Gastroesophageal sphincter (tissue), 4 donors: ENCODE data around the gene TGFA. TPM values are rescaled to one million over a fixed set of nuclear protein-coding genes. Genes with fewer than 3 reads are reported as not detected.

ENCODE experiments used
- ATAC-seq: fragments of 150-250 bp; one replicate; pipeline ENCODE4 v1.9.1; 2016; ENCODE audit warnings: mild to moderate bottlenecking, moderate library complexity
- H3K27ac ChIP-seq, 4 donors: fragments of 200-600 bp; sonication (generic) in 3 of 4; 1 replicate in 3 of 4; 2 replicates in 1 of 4; pipeline ENCODE4 v1.5.1; 2016 to 2019
- H3K27me3 ChIP-seq: fragments of 200-600 bp; sonication (generic); one replicate; pipeline ENCODE4 v1.5.1; 2019
- H3K36me3 ChIP-seq, 2 donors: fragments of 200-600 bp; sonication (generic); one replicate each; pipeline ENCODE4 v1.5.1; 2019; ENCODE audit warnings: control low read depth in 1 of 2
- H3K4me1 ChIP-seq, 3 donors: fragments of 200-600 bp; sonication (generic); 1 replicate in 2 of 3; 2 replicates in 1 of 3; pipeline ENCODE4 v1.5.1; 2016 to 2019; ENCODE audit warnings: control low read depth in 2 of 3
- H3K4me3 ChIP-seq, 2 donors: fragments of 200-600 bp; sonication (generic); one replicate each; pipeline ENCODE4 v1.5.1; 2019; ENCODE audit warnings: mild to moderate bottlenecking in 1 of 2, moderate library complexity in 1 of 2
- H3K9me3 ChIP-seq, 3 donors: fragments of 200-600 bp; sonication (generic); one replicate each; pipeline ENCODE4 v1.5.1; 2017 to 2019; ENCODE audit warnings: control low read depth in 2 of 3
- EP300 ChIP-seq: sonication (generic); formaldehyde crosslinking; IDR thresholded peaks from one replicate; pipeline ENCODE4 v1.6.1; 2017; ENCODE audit warnings: antibody characterized with exemption, mild to moderate bottlenecking
- POLR2A ChIP-seq, 2 donors: fragments of 450-650 bp; IDR thresholded peaks; one replicate each; pipeline ENCODE4 v1.6.1; 2017; ENCODE audit warnings: antibody characterized with exemption in 2 of 2, mild to moderate bottlenecking in 2 of 2, moderate library complexity in 1 of 2
- POLR2AphosphoS5 ChIP-seq: sonication (generic); formaldehyde crosslinking; IDR thresholded peaks from one replicate; pipeline ENCODE4 v1.6.1; 2017; ENCODE audit warnings: antibody characterized with exemption
- WGBS, 2 donors: methylation state at CpG; one replicate each; pipeline ENCODE4 v1.1.5; 2018; ENCODE audit warnings: low coverage in 1 of 2; 5-methylcytosine and 5-hydroxymethylcytosine counted together
- total RNA-seq, 4 donors: library from RNA; depleted of rRNA; stranded (reverse); fragments of >200 nt; gene quantifications; one replicate each; pipeline ENCODE4 v1.1.0, GENCODE V29; 2016
- TF ChIP-seq, protein P1 (sequence below), 4 experiments: fragments of 200-600 bp in 2 of 4; fragments of 450-650 bp in 2 of 4; sonication (generic) in 1 of 4; IDR thresholded peaks; one replicate each; pipeline ENCODE4 v1.5.1; 2017 to 2019; ENCODE audit warnings: antibody characterized with exemption in 4 of 4, mild to moderate bottlenecking in 2 of 4, moderate library complexity in 2 of 4

TGFA gene
- total RNA-seq, 4 donors from 2014 or later, result 0.31 to 5.0 (median 1.6) TPM

DNA sequence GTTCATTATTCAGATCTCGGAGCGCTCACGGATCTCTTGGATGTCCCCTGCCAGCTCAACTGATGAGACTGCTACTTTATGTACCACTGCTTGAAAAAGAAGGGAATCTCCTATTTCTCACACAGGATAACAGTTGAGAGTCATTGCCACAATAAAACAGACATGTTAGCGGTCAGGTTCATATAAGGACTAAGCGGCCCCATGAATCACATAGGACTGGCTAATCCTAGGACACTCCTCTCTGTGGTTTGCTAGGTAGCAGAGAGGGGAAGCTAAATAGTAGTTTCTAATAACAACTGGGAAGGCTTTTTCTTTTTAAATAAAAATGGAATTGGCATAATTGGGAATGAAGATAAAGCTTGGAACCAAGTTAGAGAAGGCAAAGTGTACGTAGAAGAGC is 15.9 kb upstream of the TGFA start:
- H3K9me3 ChIP-seq, result no peaks in the 10 kb centered on the region
- H3K27me3 ChIP-seq, result peaks cover 22% of the 10 kb centered on the region
- 80 to 82% methylated on average over 1 to 6 of the region's 6 CpGs for WGBS, 2 donors
- ATAC-seq, result no peak
- no peak overlapping the region for H3K4me3 ChIP-seq
- no peaks in the 10 kb centered on the region for H3K36me3 ChIP-seq
- no peak overlapping the region for H3K27ac ChIP-seq
- H3K4me1 ChIP-seq, result no peaks in the 10 kb centered on the region
- TF ChIP-seq, protein P1, sequence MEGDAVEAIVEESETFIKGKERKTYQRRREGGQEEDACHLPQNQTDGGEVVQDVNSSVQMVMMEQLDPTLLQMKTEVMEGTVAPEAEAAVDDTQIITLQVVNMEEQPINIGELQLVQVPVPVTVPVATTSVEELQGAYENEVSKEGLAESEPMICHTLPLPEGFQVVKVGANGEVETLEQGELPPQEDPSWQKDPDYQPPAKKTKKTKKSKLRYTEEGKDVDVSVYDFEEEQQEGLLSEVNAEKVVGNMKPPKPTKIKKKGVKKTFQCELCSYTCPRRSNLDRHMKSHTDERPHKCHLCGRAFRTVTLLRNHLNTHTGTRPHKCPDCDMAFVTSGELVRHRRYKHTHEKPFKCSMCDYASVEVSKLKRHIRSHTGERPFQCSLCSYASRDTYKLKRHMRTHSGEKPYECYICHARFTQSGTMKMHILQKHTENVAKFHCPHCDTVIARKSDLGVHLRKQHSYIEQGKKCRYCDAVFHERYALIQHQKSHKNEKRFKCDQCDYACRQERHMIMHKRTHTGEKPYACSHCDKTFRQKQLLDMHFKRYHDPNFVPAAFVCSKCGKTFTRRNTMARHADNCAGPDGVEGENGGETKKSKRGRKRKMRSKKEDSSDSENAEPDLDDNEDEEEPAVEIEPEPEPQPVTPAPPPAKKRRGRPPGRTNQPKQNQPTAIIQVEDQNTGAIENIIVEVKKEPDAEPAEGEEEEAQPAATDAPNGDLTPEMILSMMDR (IDR thresholded peaks at IDR 0.05), result no peak
- TF ChIP-seq POLR2A (IDR thresholded peaks at IDR 0.05) (no peak), POLR2AphosphoS5 (no peak), EP300 (no peak)

DNA sequence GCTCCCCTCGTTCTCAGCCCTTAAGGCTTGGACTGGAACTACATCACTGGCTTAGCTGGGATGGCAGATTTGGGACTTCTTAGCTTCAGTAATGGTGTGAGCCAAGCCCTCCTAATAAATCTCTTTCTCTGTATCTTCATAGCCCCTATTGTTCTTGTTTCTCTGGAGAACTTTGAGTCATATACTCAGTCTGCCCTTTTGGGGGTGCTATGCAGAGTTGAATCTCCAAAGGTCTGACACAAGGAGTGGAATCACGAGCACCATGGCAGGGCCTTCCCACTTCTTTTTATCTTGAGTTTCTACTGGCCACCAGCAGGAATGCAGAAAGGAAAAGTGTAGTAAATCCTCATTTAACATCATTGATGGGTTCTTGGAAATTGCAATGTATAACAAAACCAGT is 13.3 kb upstream of the TGFA start:
- ATAC-seq, result no peak
- Histone ChIP-seq H3K27ac (no peak overlapping the region), H3K36me3 (no peaks in the 10 kb centered on the region), H3K9me3 (no peaks in the 10 kb centered on the region), H3K4me3 (no peak overlapping the region), H3K4me1 (no peaks in the 10 kb centered on the region), H3K27me3 (peaks cover 9% of the 10 kb centered on the region)
- 51 to 100% methylated on average over 2 of the region's 2 CpGs for WGBS, 2 donors
- TF ChIP-seq EP300 (no peak), POLR2AphosphoS5 (no peak), POLR2A (IDR thresholded peaks at IDR 0.05) (no peak)
- TF ChIP-seq, protein P1 (IDR thresholded peaks at IDR 0.05), result no peak

DNA sequence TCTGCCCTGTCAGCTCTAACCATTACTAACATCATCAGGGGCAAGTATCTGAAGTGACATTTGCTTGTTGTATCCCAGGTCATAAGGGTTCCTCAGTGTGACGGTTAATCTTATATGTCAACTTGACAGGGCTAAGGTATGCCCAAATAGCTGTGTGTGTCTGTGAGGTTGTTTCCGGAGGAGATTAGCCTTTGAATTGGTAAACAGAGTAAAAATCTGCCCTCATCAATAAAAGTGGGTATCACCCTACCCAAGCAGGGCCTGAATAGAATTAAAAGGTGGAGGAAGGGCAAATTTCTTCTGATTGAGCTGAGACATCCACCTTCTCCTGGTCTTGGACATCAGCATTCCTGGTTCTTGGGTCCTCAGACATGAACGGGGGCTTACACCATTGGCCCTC is 12.8 kb upstream of the TGFA start:
- Histone ChIP-seq H3K36me3 (no peaks in the 10 kb centered on the region), H3K4me3 (no peak overlapping the region), H3K4me1 (no peaks in the 10 kb centered on the region), H3K27me3 (peaks cover 9% of the 10 kb centered on the region), H3K27ac (no peak overlapping the region), H3K9me3 (no peaks in the 10 kb centered on the region)
- no peak for ATAC-seq
- no peak for TF ChIP-seq POLR2A (IDR thresholded peaks at IDR 0.05)
- no peak for TF ChIP-seq EP300
- no peak for TF ChIP-seq POLR2AphosphoS5
- TF ChIP-seq, protein P1 (IDR thresholded peaks at IDR 0.05), result no peak
- 80 to 100% methylated on average over 1 to 2 of the region's 3 CpGs for WGBS, 2 donors

DNA sequence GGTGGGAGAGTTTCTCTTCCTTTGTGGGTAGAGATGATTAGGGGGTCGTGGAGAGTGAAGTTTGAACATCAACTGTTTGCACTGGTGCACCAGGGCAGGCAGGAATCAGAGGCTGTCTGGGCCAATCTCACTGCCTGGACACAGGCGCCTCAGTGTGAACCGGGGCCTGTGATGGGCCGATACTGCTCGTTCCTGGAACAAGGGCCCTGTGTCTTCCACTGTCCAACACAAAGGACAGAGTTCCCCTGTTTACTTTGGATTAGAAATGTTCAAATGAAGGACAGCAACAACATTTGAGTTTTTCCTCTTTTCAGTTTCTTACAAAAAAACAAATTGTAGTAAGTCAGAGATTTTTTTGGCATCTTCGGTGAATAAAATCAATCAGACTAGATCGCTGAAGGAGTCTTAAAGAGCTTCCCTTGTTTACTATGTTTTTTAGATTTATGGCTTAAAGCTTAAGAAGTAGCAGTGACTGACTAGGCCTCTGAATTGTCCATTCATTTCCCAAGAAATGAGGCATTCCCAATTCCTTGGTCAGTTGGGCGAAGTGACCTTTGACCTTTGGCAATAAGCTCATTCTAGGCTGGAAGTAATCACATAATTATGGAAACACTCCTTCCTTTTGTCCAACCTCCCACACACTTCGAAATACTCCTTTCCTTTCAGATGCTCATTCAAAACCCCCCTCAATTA is 11.6 kb upstream of the TGFA start:
- Histone ChIP-seq H3K9me3 (no peaks in the 10 kb centered on the region), H3K36me3 (no peaks in the 10 kb centered on the region), H3K27me3 (peaks cover 11% of the 10 kb centered on the region), H3K4me1 (no peaks in the 10 kb centered on the region), H3K4me3 (no peak overlapping the region), H3K27ac (no peak overlapping the region)
- TF ChIP-seq EP300, result no peak
- no peak for TF ChIP-seq POLR2A (IDR thresholded peaks at IDR 0.05)
- no peak for TF ChIP-seq POLR2AphosphoS5
- TF ChIP-seq, protein P1 (IDR thresholded peaks at IDR 0.05), result no peak
- WGBS, 2 donors, result 68 to 73% methylated on average over 7 of the region's 9 CpGs
- no peak for ATAC-seq

DNA sequence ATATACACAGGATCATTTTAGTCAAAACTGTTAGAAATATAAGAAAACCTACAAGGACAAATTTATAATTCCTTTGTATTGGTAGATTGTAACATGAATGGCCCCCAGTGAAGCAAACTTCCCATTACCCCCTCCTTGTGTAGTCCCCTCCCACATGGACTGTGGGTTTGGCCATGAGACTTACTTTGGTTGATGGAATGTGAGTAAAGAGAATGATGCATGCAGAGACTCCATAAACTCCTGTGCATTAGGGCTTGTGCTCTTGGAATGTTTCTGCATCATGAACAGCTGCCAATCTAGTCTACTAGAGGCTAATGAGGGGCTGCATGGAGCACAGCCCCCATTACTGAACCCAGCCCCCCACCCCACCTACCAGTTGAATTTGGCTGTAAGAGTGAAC is 8.3 kb upstream of the TGFA start:
- Histone ChIP-seq H3K27me3 (peaks cover 42% of the 10 kb centered on the region), H3K9me3 (no peaks in the 10 kb centered on the region), H3K27ac (no peak overlapping the region), H3K4me3 (no peak overlapping the region), H3K4me1 (no peaks in the 10 kb centered on the region), H3K36me3 (no peaks in the 10 kb centered on the region)
- TF ChIP-seq POLR2A (IDR thresholded peaks at IDR 0.05) (no peak), POLR2AphosphoS5 (no peak), EP300 (no peak)
- TF ChIP-seq, protein P1 (IDR thresholded peaks at IDR 0.05), result no peak
- no peak for ATAC-seq
